Fibroblast of villous mesenchyme (primary cell): ENCODE measurements around the gene CLASRP. TPM values are rescaled to one million over a fixed set of nuclear protein-coding genes. Genes with fewer than 3 reads are reported as not detected.

Experiments
- DNase-seq: peaks from one replicate; pipeline ENCODE4 v3.0.0-alpha.2; 2010; ENCODE audit warnings: low read depth
- H3K4me3 ChIP-seq: 2 replicates; pipeline ENCODE4 v1.5.1; 2011; ENCODE audit warnings: low read depth, mild to moderate bottlenecking, low read length
- CTCF ChIP-seq: IDR thresholded peaks from 2 replicates; pipeline ENCODE4 v1.5.1; 2012; ENCODE audit warnings: low read depth, mild to moderate bottlenecking, low read length; ENCODE audit not compliant: insufficient read depth
- total RNA-seq: library from RNA; depleted of rRNA; stranded (reverse); fragments of >200 nt; gene quantifications from 2 replicates; pipeline ENCODE4 v1.2.3, GENCODE V29; 2012

Gene CLASRP
- total RNA-seq, 1 donor: 16.4 TPM

GRCh38 chr19:45037393-45038169, 1.3 kb upstream of the CLASRP start:
- TF ChIP-seq CTCF: no peak
- no peak overlapping the region for H3K4me3 ChIP-seq
- DNase-seq: no peak

GRCh38 chr19:45040059-45040771, 1.4 kb downstream of the CLASRP start:
- TF ChIP-seq CTCF: no peak

GRCh38 chr19:45041125-45041524, 2.3 kb downstream of the CLASRP start:
- DNase-seq: no peak
- H3K4me3 ChIP-seq: no peak overlapping the region
- TF ChIP-seq CTCF: no peak

More at GRCh38 chr19:45040059-45040771, 1.4 kb downstream of the CLASRP start:
- DNase-seq: no peak
- H3K4me3 ChIP-seq: peak overlapping the region; percentile 96

- H3K4me3 ChIP-seq: no peak overlapping the region
- no peak for TF ChIP-seq CTCF
- DNase-seq: no peak
Measured at GRCh38 chr19:45045671-45046353, 7.0 kb downstream of the CLASRP start.

- H3K4me3 ChIP-seq: no peak overlapping the region
- DNase-seq: no peak
- no peak for TF ChIP-seq CTCF
Measured at GRCh38 chr19:45046355-45046754, 7.5 kb downstream of the CLASRP start.

- H3K4me3 ChIP-seq: no peak overlapping the region
- TF ChIP-seq CTCF: no peak
- no peak for DNase-seq
Measured at GRCh38 chr19:45047188-45047797, 8.4 kb downstream of the CLASRP start.
